Left colon (tissue), 2 donors: ENCODE data around the gene NLRP5. TPM values are rescaled to one million over a fixed set of nuclear protein-coding genes. Genes with fewer than 3 reads are reported as not detected.
A peak's percentile ranks its signal among the peaks of the same experiment; 100 is the strongest.

Experiments used
- ATAC-seq: fragments of 200-7000 bp; cut with Tn5 transposase; one replicate; pipeline ENCODE4 v1.9.1; 2020; ENCODE audit warnings: mild to moderate bottlenecking, moderate library complexity
- DNase-seq, 2 donors: peaks; one replicate each; pipeline ENCODE4 v3.0.0-alpha.2; 2020
- intact Hi-C, 2 donors: fragments of 100-400 bp; cut with DNase I in 1 of 2; cut with micrococcal nuclease in 1 of 2; formaldehyde crosslinking; loops; one replicate each; pipeline versions ENCODE4 v1.11.2 to v1.14.0; 2022; cut with DNase I, micrococcal nuclease
- total RNA-seq, 2 donors: library from RNA; stranded (reverse); fragmentation: NEBNext Ultra II Directional; extraction: Animal tissue kit (Norgen Biotek cat#: 25700); gene quantifications; one replicate each; pipeline ENCODE4 v1.2.1, GENCODE V29; 2021
- donor health status: DM: no; HTN: no; CAD: no.
- donor health status: DM: yes; HTN: yes; CAD: no.

Gene NLRP5
- total RNA-seq, 2 donors from 2014 or later: not detected

GRCh38 chr19:56107626-56108351 lies 121.2 kb downstream of the NLRP5 start:
- DNase-seq: peak; percentile 62 to 70
- intact Hi-C loops: no loop called here
- ATAC-seq: peak; percentile 44

GRCh38 chr19:56108447-56109195 lies 122.0 kb downstream of the NLRP5 start:
- intact Hi-C loops: no loop called here
- DNase-seq (peak in 1 of 2 donors; percentile 42), ATAC-seq (no peak)

- intact Hi-C loops: no loop called here
Measured at GRCh38 chr19:56109226-56109625, 122.7 kb downstream of the NLRP5 start.

GRCh38 chr19:56110515-56111448 lies 124.2 kb downstream of the NLRP5 start:
- DNase-seq: peak; percentile 61 to 74
- ATAC-seq: peak; percentile 56
- intact Hi-C loops: no loop called here

More at GRCh38 chr19:56109226-56109625, 122.7 kb downstream of the NLRP5 start:
- ATAC-seq (no peak), DNase-seq (no peak)

Other genes with a start within 250 kb of the NLRP5 start
- gene NLRP9, start 248.4 kb upstream of the NLRP5 start, total RNA-seq: not detected
- not detected for gene RFPL4A, start 227.7 kb upstream of the NLRP5 start, total RNA-seq
- not detected for gene RFPL4AL1, start 217.7 kb upstream of the NLRP5 start, total RNA-seq
- under 1 TPM; 0.11 to 0.12 TPM for gene NLRP11, start 154.8 kb upstream of the NLRP5 start, total RNA-seq
- not detected for gene NLRP4, start 150.2 kb upstream of the NLRP5 start, total RNA-seq
- not detected for gene NLRP13, start 54.4 kb upstream of the NLRP5 start, total RNA-seq
- not detected for gene NLRP8, start 38.9 kb upstream of the NLRP5 start, total RNA-seq
- gene ZNF787, start 134.5 kb downstream of the NLRP5 start, total RNA-seq: 10 to 100 TPM; 56.6 to 59.9 TPM
- gene ZNF444, start 154.5 kb downstream of the NLRP5 start, total RNA-seq: 10 to 100 TPM; 24.8 to 29.5 TPM
- not detected for gene GALP, start 189.2 kb downstream of the NLRP5 start, total RNA-seq
- not detected for gene ZSCAN5B, start 211.0 kb downstream of the NLRP5 start, total RNA-seq
- gene ZSCAN5C, start 215.5 kb downstream of the NLRP5 start, total RNA-seq: not detected